ENCODE data around the gene THEMIS2. TPM values are rescaled to one million over a fixed set of nuclear protein-coding genes. Genes with fewer than 3 reads are reported as not detected.

THEMIS2 gene
- total RNA-seq, 4 donors from 2014 or later = 9.6 to 36.4 (median 24.6) TPM

GRCh38 chr1:27894521-27894920 is 22.2 kb downstream of the THEMIS2 start:
- Histone ChIP-seq H3K9me3 (no peaks in the 10 kb centered on the region), H3K4me3 (no peak overlapping the region), H3K4me1 (no peaks in the 10 kb centered on the region), H3K36me3 (peaks cover 66 to 92% (median 74%) of the 10 kb centered on the region in 4 donors), H3K27ac (replicated peaks in 1 of 4) (no peak overlapping the region), H3K27me3 (no peaks in the 10 kb centered on the region)
- DNase-seq (ENCODE audit: extremely low spot score) = no peak
- intact Hi-C loops (cut with DNase I) = no loop called here
- no peak for TF ChIP-seq POLR2A (IDR thresholded peaks at IDR 0.05; ENCODE audit: low read depth)
- no peak for TF ChIP-seq CTCF (IDR thresholded peaks at IDR 0.05)
- TF ChIP-seq EP300 (IDR thresholded peaks at IDR 0.05) = no peak
- TF ChIP-seq POLR2AphosphoS5 (IDR thresholded peaks at IDR 0.05) = no peak
- WGBS = 83% methylated on average over 3 of the region's 3 CpGs

- Histone ChIP-seq H3K27me3 (no peaks in the 10 kb centered on the region), H3K9me3 (no peaks in the 10 kb centered on the region), H3K4me3 (no peak overlapping the region), H3K36me3 (peaks cover 43 to 99% (median 76%) of the 10 kb centered on the region in 4 donors), H3K27ac (replicated peaks in 1 of 4) (no peak overlapping the region), H3K4me1 (no peaks in the 10 kb centered on the region)
- TF ChIP-seq POLR2AphosphoS5 (IDR thresholded peaks at IDR 0.05) (no peak), POLR2A (IDR thresholded peaks at IDR 0.05; ENCODE audit: low read depth) (no peak), CTCF (IDR thresholded peaks at IDR 0.05) (no peak), EP300 (IDR thresholded peaks at IDR 0.05) (no peak)
- DNase-seq (ENCODE audit: extremely low spot score) = no peak
- 73% methylated on average over 2 of the region's 2 CpGs for whole genome bisulfite sequencing
- intact Hi-C loops (cut with DNase I) = no loop called here
Measured at GRCh38 chr1:27906759-27907158, 34.4 kb downstream of the THEMIS2 start.

- Histone ChIP-seq H3K27me3 (peaks cover 0 to 3% (median 0%) of the 10 kb centered on the region in 4 donors), H3K4me1 (peaks cover 7 to 24% (median 13%) of the 10 kb centered on the region in 4 donors), H3K9me3 (peaks cover 0 to 8% (median 6%) of the 10 kb centered on the region in 4 donors), H3K4me3 (no peak overlapping the region), H3K36me3 (peaks cover 9 to 54% (median 34%) of the 10 kb centered on the region in 4 donors), H3K27ac (replicated peaks in 1 of 4) (no peak overlapping the region)
- intact Hi-C loops (cut with DNase I) = no loop called here
- TF ChIP-seq EP300 (IDR thresholded peaks at IDR 0.05) (no peak), POLR2AphosphoS5 (IDR thresholded peaks at IDR 0.05) (no peak), POLR2A (IDR thresholded peaks at IDR 0.05; ENCODE audit: low read depth) (no peak), CTCF (IDR thresholded peaks at IDR 0.05) (no peak)
- DNase-seq (ENCODE audit: extremely low spot score) = no peak
- 92% methylated on average over 1 of the region's 1 CpG for WGBS
Measured at GRCh38 chr1:27912429-27912828, 40.1 kb downstream of the THEMIS2 start.

GRCh38 chr1:27915082-27915575 is 42.8 kb downstream of the THEMIS2 start:
- DNase-seq (ENCODE audit: extremely low spot score) = no peak
- peaks cover 0 to 8% (median 6%) of the 10 kb centered on the region in 4 donors for H3K9me3 ChIP-seq
- peaks cover 7 to 24% (median 13%) of the 10 kb centered on the region in 4 donors for H3K4me1 ChIP-seq
- intact Hi-C loops (cut with DNase I) = no loop called here
- H3K27ac ChIP-seq (replicated peaks in 1 of 4) = peak overlapping the region; percentile 79 to 89 (median 83)
- peak overlapping the region; percentile 76 to 96 (median 84) for H3K4me3 ChIP-seq
- TF ChIP-seq EP300 (IDR thresholded peaks at IDR 0.05) (no peak), POLR2AphosphoS5 (IDR thresholded peaks at IDR 0.05) (no peak), POLR2A (IDR thresholded peaks at IDR 0.05; ENCODE audit: low read depth) (no peak), CTCF (IDR thresholded peaks at IDR 0.05) (no peak)
- H3K36me3 ChIP-seq = peaks cover 0 to 27% (median 13%) of the 10 kb centered on the region in 4 donors
- 72% methylated on average over 7 of the region's 7 CpGs for WGBS
- H3K27me3 ChIP-seq = peaks cover 0 to 3% (median 0%) of the 10 kb centered on the region in 4 donors

- no peak overlapping the region for H3K4me3 ChIP-seq
- no peaks in the 10 kb centered on the region for H3K36me3 ChIP-seq
- no peak for DNase-seq (ENCODE audit: extremely low spot score)
- no peaks in the 10 kb centered on the region for H3K9me3 ChIP-seq
- H3K4me1 ChIP-seq = no peaks in the 10 kb centered on the region
- H3K27ac ChIP-seq (replicated peaks in 1 of 4) = no peak overlapping the region
- H3K27me3 ChIP-seq = no peaks in the 10 kb centered on the region
- intact Hi-C loops (cut with DNase I) = no loop called here
- 91% methylated on average over 3 of the region's 3 CpGs for WGBS
- TF ChIP-seq CTCF (IDR thresholded peaks at IDR 0.05) (no peak), POLR2AphosphoS5 (IDR thresholded peaks at IDR 0.05) (no peak), POLR2A (IDR thresholded peaks at IDR 0.05; ENCODE audit: low read depth) (no peak), EP300 (IDR thresholded peaks at IDR 0.05) (no peak)
Measured at GRCh38 chr1:27922272-27922671, 49.9 kb downstream of the THEMIS2 start.

Measured in esophagus muscularis mucosa (tissue), 4 donors.